D721Med (cell line): ENCODE results near the gene CRELD1.
"Not testable (repeated sequence)": the region's sequence is repeated elsewhere in the genome, so short reads cannot be mapped to it uniquely, and the experiment has no call there.

Experiments used
- DNase-seq: peaks from one replicate; pipeline ENCODE4 v3.0.0; 2011; ENCODE audit warnings: low spot score; ENCODE audit not compliant: insufficient read length
- FAIRE-seq: peaks from 2 replicates; lab custom pipeline; 2011; peaks lifted over from hg19 to GRCh38; lab: Jason Lieb, UNC
- TF ChIP-seq, protein P1 (sequence below): IDR thresholded peaks from 2 replicates; pipeline ENCODE4 v1.5.1; 2012; ENCODE audit warnings: mild to moderate bottlenecking, control low read depth; ENCODE audit not compliant: insufficient read depth; ENCODE audit errors: missing control alignments

Gene CRELD1

DNA sequence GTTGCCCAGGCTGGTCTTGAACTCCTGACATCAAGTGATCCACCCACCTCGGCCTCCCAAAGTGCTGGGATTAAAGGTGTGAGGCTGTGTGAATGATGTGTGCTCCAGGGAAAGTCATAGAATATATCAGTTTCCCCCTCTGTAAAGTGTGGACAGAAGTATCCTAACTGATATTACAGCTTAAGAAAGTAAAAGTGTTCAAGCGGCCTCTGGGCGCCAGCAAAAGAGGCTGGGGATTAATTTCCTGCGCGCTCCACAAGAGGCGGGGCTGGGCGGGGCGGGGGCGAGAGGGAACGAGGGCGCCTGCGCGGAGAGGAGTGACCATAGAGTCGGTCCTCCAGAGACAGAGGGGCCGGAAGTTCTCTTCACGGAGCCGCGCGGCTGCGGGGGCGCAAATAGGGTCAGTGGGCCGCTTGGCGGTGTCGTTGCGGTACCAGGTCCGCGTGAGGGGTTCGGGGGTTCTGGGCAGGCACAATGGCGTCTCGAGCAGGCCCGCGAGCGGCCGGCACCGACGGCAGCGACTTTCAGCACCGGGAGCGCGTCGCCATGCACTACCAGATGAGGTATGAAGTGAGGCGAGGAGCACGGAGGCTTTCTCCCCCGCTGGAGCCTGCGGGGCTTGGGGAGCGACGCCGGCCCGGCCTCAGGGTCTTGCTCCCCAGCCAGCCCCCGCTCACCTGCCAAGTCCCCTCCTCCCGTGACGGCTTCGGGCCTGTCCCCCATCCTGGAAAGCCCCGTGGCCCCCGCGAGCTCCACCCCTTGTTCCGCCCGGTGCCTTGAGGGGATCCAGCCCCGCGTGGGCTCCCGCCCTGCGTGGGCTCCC is 43.2 kb upstream of the CRELD1 start, which contains the start of gene JAGN1:
JAGN1 (plus strand) TSS at position 362 of the 823 bp plus-strand sequence; CDS start at position 475, 113 bp downstream.
- FAIRE-seq (no peak), DNase-seq (peak; percentile 58)
- TF ChIP-seq, protein P1, sequence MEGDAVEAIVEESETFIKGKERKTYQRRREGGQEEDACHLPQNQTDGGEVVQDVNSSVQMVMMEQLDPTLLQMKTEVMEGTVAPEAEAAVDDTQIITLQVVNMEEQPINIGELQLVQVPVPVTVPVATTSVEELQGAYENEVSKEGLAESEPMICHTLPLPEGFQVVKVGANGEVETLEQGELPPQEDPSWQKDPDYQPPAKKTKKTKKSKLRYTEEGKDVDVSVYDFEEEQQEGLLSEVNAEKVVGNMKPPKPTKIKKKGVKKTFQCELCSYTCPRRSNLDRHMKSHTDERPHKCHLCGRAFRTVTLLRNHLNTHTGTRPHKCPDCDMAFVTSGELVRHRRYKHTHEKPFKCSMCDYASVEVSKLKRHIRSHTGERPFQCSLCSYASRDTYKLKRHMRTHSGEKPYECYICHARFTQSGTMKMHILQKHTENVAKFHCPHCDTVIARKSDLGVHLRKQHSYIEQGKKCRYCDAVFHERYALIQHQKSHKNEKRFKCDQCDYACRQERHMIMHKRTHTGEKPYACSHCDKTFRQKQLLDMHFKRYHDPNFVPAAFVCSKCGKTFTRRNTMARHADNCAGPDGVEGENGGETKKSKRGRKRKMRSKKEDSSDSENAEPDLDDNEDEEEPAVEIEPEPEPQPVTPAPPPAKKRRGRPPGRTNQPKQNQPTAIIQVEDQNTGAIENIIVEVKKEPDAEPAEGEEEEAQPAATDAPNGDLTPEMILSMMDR, result no peak

DNA sequence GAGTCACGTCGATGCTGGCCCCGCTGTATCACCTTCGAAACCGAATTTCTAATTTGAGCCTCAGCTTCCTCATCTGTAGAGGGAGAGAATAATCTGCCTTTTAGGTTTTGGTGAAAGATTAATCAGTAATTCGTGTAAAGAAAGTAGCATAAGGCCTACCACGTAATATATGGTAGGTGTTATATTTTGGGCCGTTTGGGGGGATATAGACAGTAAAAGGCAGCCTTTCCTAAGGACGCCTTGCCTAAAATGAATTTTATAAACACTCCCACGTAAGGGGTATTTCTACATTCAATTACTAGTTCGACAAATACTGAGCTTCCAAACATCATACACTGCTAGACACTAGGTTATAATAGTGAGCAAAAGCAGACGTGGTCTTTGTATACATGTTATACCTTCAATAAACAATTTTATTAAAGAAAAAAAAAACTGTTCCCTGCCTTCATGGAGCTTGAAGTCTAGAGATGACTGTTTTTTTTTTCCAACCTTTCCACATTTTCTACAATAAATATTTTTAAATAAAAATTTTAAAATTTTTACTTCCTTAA is 42.5 kb upstream of the CRELD1 start:
- TF ChIP-seq, protein P1, result no peak
- FAIRE-seq (no peak), DNase-seq (no peak)

DNA sequence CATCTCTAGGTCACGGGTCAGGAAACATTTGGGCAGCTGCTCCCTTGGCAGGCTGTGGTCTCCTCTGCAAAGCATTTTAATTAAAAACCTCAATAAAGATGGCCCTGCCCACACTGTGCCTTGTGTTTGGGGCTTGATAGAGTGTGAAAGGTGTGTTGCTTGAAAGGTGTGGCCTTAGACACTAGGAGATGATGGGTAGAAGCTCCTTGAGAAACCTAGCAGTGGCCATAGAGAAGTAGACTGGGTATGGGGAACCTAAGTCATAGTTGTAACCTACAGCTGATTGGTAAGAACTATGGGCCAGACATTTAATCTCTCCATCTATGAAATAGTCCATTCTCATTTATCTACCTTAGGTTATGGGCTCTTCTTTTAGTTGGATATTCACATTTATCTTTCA is 39.9 kb upstream of the CRELD1 start:
- TF ChIP-seq, protein P1, result no peak
- no peak for FAIRE-seq
- DNase-seq, result no peak

DNA sequence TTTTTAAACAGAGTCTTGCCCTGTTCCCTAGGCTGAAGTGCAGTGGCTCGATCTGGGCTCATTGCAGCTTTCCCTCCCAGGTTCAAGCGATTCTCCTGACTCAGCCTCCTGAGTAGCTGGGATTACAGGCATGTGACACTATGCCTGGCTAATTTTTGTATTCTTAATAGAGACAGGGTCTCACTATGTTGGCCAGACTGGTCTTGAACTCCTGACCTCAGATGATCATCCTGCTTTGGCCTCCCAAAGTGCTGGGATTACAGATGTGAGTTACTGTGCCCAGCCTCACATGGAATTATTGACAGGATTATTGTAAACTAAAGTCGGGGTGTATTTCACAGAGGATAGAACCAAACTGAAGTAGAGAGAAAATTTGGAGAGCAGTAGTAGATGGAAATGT is 37.9 kb upstream of the CRELD1 start:
- DNase-seq, FAIRE-seq: not testable (repeated sequence)

DNA sequence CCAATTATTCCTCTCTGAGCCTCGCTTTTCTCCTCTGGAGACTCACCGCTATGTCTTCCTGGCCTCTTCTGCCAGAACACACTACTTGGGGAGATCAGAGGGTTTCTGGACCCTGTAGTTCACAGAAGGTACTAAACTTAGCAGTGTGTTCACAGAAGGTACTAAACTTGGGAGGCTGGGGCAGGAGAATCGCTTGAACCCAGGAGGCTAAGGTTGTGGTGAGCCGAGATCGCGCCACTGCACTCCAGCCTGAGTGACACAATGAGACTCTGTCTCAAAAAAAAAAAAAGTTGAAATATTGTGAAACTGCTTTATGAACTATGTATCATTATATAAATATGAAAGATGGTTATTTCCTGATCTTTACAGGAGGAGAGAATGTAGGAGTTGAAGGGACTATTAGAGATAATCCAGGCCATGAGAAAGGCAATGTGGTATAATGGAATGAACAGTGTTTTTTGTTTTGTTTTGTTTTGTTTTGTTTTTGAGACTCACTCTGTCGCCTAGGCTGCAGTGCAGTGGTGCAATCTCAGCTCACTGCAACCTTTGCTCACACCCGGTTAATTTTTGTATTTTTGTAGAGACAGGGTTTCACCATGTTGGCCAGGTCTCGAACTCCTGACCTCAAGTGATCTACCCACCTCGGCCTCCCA is 36.8 kb upstream of the CRELD1 start:
- not testable (repeated sequence) for DNase-seq, FAIRE-seq

DNA sequence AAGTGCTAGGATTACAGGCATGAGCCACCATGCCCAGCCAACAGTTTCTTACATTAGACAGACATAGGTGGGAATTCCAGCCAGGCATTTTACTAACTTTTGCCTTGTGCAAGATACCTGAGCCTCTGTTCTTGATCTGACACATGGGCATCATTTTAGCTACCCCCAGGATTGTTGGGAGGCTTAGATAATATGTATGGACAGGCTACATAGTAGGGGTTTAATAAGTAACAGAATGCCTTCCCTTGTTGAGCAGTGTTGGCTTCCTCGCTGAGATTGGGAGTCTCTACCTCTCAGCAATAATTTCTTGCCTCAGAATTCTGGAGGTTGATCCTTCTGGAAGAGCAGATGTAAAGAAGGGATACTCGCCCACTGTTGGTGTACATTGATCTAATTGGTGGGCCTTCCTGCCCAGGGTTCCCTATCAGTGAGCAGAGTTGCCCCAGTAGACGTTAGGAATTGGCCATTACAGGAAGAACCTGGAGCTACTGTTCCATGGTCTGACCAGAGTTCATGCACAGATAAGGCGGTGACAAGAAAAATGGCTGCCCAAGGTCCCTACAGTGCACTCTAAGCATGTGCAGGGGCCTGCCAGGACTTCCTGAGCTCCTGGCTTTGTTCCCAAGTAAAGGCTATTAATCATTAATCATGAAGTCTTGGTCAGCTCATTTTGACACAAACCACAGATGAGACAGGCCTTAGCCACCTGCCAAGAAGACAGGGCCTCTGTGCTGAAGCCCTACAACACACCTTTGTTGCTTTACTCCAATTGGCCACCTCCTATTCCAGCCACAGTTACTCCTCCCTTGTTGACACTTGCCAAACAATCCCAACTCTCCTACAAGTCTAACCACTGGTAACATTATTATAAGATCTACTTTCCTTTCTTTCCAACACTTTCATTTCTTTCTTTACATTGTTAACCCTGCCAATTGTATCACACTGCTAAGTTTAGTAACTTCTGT is 35.9 kb upstream of the CRELD1 start:
- FAIRE-seq (no peak), DNase-seq (no peak)
- TF ChIP-seq, protein P1, result no peak

DNA sequence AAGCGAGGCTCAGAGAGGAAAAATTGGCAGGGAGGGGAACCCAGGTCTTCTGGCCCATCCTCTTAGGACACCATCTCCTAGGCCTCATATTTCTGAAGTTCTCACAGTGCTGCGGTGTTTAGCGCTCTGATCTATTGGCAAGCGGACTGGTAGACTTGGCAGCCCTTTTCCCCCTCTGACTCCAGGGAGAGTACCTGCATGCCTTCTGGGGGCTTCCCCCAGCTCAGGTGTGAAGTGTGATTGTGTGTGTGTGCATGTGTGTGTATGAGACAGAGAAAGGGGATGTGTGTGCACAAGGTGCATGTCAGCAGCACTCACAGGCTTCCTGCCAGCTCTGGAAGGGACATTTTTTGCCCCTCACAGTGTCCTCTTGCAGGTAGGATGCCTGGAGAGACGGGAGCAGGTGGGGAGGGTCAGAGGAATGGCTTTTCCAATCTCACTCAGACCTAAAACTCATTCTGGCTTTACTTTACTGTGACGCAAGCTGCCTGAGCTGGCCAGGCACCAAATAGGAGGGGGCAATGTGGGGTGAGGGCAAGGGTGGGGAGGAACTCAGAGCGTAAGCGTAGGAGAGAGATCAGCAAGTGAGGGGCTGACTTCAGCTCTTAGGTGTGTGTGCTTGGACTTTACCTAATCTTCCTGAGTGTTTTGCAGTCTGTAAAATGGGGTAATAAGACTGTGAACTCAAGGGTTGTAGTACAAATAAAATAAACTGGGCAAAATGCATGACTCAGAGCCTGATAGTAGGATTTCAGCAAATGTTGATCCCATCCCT is 35.0 kb upstream of the CRELD1 start:
- FAIRE-seq (no peak), DNase-seq (no peak)
- TF ChIP-seq, protein P1, result no peak
